HG03103 (cell line): Measurements from ENCODE around the gene CTNND2.

ENCODE experiments used
- ATAC-seq: cut with Tn5 transposase; IDR thresholded peaks from one replicate; pipeline ENCODE4 v1.9.1; 2021; ENCODE audit warnings: low read depth; ENCODE audit not compliant: unreplicated experiment

The CTNND2 gene, protein sequence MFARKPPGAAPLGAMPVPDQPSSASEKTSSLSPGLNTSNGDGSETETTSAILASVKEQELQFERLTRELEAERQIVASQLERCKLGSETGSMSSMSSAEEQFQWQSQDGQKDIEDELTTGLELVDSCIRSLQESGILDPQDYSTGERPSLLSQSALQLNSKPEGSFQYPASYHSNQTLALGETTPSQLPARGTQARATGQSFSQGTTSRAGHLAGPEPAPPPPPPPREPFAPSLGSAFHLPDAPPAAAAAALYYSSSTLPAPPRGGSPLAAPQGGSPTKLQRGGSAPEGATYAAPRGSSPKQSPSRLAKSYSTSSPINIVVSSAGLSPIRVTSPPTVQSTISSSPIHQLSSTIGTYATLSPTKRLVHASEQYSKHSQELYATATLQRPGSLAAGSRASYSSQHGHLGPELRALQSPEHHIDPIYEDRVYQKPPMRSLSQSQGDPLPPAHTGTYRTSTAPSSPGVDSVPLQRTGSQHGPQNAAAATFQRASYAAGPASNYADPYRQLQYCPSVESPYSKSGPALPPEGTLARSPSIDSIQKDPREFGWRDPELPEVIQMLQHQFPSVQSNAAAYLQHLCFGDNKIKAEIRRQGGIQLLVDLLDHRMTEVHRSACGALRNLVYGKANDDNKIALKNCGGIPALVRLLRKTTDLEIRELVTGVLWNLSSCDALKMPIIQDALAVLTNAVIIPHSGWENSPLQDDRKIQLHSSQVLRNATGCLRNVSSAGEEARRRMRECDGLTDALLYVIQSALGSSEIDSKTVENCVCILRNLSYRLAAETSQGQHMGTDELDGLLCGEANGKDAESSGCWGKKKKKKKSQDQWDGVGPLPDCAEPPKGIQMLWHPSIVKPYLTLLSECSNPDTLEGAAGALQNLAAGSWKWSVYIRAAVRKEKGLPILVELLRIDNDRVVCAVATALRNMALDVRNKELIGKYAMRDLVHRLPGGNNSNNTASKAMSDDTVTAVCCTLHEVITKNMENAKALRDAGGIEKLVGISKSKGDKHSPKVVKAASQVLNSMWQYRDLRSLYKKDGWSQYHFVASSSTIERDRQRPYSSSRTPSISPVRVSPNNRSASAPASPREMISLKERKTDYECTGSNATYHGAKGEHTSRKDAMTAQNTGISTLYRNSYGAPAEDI (N-terminal part only)

GRCh38 chr5:11904265-11904906 lies at the start of gene CTNND2:
CTNND2 (minus strand) TSS chr5:11904446; CDS start chr5:11903853, 593 bp downstream.
- no peak for ATAC-seq

DNA sequence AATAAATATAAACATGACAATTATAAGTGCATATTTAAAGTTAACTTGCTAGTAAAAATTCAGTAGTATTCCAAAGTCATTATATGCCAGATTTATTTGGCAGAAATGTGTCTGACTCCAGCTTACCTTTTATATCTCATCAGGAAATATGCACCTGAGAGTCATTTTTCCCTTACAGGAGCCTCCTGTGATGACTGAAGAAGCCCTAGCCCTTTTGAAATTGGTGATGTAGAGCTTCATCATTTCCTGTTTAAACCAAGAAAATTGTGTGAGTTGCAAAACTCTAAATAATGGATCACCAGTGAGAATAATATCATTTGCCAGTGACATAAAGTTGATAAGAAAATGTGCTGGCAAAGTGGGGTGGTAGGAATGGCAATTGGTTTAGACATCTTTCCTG lies 42.1 kb upstream of the CTNND2 start:
- ATAC-seq: no peak

- no peak for ATAC-seq
These were observed 37.3 kb upstream of the CTNND2 start for GRCh38 chr5:11941566-11941965.

DNA sequence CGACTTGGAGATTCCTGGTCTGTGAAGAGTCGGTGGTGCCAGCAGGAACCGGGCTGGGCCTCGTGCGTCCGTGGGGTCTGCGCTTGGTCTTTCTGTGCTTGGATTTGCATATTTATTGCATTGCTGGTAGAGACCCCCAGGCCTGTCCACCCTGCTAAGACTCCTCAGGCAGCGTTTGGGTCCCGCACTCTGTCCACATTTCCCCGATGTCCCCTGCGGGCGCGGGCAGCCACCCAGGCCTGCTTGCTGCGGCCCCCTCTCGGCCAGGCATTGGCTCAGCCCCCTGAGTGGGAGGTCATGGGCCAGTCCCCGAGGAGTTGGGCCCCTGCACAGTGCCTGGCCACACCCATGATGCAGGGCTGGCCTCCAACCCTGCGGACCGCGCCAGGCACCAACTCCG lies 27.4 kb upstream of the CTNND2 start:
- no peak for ATAC-seq

GRCh38 chr5:11928909-11929308 lies 24.7 kb upstream of the CTNND2 start:
- ATAC-seq: no peak

DNA sequence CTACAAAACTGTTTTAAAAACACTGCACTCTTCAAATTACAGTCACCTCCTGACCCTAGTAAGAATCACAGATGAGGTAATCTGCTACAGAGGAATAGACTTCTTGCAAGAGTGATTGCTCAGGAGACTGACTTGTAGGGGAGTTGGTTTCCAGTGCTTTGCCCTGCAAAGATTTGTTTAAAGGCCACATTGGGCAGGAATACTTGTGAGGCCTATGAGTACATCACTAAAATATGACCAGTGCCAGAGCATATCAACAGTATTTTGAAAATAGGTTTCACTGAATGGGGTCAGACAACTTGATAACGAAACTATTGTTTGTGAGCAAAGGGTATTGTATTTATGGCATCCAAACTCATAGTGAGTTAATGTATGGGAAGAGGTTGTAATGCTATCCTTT lies 21.5 kb upstream of the CTNND2 start:
- ATAC-seq: no peak

DNA sequence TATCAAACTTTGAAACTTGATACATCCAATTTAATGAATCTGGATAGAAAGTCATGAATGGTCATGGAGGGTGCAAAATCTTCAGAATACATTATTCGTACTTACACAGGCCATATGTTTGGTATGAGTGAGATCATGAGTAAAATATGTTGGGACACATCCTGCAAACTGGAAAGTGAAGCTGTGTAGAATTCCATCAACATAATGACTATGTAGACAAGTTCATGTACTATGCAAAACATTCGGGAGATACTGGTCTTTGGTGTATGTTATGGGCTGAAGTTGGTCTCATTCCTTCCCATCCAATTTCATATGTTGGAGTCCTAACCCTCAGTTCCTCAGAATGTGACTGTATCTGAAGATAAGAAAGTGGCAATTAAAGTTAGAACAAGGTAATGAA lies 18.1 kb upstream of the CTNND2 start:
- ATAC-seq: no peak

DNA sequence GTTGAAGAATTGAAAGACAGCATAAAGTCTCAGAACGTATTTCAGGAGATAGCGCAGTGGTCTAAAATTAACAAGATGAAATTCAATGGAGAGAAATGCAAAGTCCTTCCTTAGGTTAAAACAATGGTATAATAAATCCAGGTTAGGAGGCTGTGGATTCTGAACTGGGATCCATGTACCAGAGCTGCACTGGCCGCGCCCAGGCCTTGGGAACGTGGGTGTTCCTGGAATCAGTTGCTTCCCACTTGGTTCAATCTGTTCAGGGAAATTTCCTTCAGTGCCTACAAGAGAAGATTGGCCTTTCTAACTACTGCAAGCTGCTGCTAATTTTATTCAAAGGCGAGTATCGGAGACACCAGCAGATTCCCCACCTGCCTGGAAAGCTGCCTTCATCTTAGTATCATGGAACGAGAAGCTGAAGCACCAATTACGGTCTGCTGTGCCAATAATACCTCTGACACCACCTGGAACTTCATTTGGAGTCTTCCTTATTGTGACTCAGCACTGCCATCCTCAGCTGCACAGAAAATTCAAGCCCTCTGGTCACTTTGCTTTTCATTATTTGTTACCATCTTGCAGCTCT lies 14.3 kb upstream of the CTNND2 start:
- no peak for ATAC-seq

DNA sequence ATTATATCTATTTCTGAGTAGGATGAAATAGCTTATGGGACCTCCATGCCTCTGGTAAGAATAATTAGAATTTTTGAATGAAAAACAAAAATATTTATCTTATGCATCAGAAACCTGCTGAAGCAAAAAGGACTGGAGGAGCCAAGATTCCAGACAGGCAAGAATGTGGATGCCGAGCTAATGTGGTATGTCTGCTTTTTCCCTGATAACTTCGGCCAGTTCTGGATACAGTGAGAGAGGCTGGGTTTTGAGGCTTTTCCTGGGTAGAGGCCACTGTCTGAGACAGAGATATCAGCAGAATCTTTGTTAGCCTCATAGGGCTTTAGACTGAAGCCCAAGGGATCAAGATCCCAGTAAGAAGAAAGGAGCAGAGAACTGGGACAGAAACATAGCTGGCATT lies 5.2 kb upstream of the CTNND2 start:
- no peak for ATAC-seq

DNA sequence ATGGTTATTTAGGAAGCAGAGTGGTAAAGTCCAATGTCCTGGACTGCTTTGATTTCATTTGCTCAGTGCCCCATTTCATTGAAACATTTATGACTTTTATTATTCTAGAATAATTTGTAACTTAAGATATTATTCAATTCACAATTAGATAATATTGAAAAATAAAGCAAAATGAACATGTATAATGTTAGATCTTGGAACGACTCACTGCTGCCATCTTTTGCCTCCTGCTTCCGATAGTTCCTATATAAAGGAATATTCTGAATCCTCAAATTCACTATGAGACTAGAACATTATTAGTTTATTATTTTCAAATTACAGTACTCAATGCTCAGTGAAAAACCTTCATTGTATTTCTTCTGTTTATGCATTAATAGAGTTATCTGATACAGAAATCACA lies 2.3 kb upstream of the CTNND2 start:
- no peak for ATAC-seq

DNA sequence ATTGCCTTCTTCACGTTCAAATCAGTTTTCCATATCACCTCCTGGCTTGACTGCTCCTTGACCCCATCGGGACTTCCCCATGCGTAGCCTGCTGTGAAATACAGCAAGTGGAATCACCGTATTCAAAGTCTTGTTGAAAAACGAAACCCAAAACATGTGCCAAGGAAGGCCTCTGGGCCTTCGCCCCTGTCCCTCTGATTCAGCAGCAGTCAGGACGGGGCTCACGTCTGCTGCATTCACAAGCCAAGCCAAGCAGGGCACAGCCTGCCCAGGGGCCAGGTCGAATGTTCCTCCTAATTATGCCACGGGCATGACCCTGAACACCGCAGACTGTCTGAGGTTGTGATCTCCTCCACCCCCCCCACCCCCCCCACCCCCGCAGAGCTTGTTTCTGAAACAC lies 960 bp upstream of the CTNND2 start:
- no peak for ATAC-seq

- ATAC-seq: peak; percentile 53
These were observed 507 bp downstream of the CTNND2 start for GRCh38 chr5:11903614-11904264.

- no peak for ATAC-seq
These were observed 1.1 kb downstream of the CTNND2 start for GRCh38 chr5:11903121-11903613.

DNA sequence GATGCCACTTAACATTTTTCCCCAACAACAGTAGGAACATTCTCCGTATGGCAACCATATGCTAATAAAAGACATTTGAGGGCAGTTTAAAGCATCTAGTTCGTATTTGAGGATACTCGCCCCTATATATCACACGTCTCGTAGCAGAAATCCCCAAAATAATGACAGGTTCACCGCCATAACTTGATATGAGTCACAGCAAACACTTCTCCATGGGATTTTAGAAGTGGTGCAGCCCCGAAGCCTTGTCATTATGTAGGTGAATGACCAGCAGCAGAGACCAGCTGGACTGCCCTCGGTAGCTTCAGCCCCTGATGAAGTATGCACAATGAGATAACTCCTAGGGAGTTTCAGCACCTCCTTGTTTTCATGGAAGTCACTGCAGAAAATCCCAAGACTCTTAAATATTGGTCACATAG lies 2.0 kb downstream of the CTNND2 start:
- ATAC-seq: no peak

DNA sequence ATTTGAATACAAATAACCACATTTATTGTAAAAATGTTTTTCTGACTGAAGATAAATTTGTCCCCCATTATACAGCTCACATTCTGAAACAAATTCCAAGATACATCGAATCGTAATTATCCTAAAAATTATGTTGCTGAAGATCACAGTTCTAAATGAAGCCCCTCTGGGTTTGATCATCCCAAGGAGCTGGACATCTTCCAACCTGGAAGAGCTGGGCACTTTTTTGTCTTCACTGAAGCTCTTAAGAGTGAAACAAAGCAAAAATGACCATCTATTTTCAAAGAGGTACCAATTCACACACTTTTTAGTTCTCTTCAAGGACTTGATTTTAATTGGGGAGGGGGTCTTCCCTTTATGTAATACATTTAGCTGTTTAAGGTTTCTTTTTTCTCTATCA lies 5.5 kb downstream of the CTNND2 start:
- ATAC-seq: no peak

DNA sequence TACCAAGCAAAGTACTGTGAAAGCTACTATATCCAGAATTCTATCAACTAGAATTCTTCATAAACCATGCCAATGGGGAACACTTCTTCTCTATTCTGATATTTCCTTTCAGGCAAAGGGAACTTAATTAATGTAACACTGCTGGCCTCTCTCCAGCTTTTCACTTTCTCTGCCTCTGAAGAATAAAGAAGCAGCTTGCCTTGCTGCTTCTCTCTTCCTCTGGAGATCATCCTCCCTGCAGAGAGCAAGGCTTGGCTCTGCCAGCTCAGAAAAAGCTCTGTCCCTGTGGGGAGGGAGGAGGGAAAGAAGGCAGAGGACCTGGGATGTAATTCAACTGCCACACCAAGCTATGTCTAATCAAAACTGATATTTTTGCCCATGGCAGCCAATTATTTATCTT lies 6.5 kb downstream of the CTNND2 start:
- ATAC-seq: no peak

GRCh38 chr5:11894992-11895391 lies 9.3 kb downstream of the CTNND2 start:
- ATAC-seq: no peak

- no peak for ATAC-seq
These were observed 11.4 kb downstream of the CTNND2 start for GRCh38 chr5:11892832-11893231.

GRCh38 chr5:11890777-11891176 lies 13.5 kb downstream of the CTNND2 start:
- ATAC-seq: no peak

- ATAC-seq: no peak
These were observed 16.0 kb downstream of the CTNND2 start for GRCh38 chr5:11888221-11888620.
